ENCODE measurements around the gene EXOSC5.

DNA sequence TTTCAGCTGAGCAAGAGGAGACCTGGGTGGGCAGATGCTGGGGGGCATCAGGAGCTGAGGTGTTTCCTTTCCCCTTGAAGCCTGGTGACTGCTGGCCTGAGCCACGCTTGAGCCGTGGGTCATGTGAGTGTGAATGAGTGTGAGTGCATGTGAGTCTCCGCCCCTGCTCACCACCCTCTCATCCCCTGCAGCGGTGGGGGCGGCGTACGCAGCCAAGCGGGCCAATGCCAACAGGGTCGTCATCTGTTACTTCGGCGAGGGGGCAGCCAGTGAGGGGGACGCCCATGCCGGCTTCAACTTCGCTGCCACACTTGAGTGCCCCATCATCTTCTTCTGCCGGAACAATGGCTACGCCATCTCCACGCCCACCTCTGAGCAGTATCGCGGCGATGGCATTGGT lies 24.8 kb upstream of the EXOSC5 start:
- TF ChIP-seq EZH2 (conservative IDR thresholded peaks at IDR 0.05; ENCODE audit: low read depth, low read length), result no peak
- TF ChIP-seq ZMAT3 (CRISPR knock-in tag; conservative IDR thresholded peaks at IDR 0.05), result no peak
- TF ChIP-seq JARID2 (CRISPR knock-in tag; IDR thresholded peaks at IDR 0.05; ENCODE audit: insufficient replicate concordance), result no peak
